Ramos (cell line): ENCODE data around the gene CLGN.
"Not testable (repeated sequence)": the region's sequence is repeated elsewhere in the genome, so short reads cannot be mapped to it uniquely, and the experiment has no call there.

ENCODE experiments used
- in situ Hi-C: fragments of 300-500 bp; cut with MboI; formaldehyde crosslinking; loops from one replicate; pipeline ENCODE4 v1.14.3; 2022; ENCODE audit warnings: low sequenced_read_pairs; ENCODE audit not compliant: unreplicated experiment

Gene CLGN

GRCh38 chr4:140427106-140427918, at the start of gene CLGN:
Gene CLGN, minus strand, starts transcription at chr4:140427648. Its CDS starts 14,570 bp downstream, at chr4:140413078.
- in situ Hi-C loops: no loop called here

DNA sequence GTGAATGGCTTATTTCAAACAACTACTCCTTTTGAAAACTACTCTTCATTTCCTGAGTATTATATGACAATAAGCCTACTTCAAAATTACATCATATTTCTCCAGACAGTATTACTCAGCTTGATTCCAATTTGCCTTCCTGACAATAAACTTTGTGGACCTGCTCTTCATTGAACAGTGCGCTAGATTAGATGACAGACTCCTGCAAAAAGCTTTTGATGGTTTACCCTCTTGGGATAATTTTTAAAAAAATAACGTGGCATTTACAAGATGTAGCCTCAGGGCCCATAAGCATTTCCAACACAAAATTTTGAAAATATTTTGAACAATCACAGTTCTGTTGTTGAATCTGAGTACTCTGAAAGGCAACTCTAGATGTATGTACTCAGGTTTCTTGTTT, 44.7 kb upstream of the CLGN start:
- in situ Hi-C loops: no loop called here

DNA sequence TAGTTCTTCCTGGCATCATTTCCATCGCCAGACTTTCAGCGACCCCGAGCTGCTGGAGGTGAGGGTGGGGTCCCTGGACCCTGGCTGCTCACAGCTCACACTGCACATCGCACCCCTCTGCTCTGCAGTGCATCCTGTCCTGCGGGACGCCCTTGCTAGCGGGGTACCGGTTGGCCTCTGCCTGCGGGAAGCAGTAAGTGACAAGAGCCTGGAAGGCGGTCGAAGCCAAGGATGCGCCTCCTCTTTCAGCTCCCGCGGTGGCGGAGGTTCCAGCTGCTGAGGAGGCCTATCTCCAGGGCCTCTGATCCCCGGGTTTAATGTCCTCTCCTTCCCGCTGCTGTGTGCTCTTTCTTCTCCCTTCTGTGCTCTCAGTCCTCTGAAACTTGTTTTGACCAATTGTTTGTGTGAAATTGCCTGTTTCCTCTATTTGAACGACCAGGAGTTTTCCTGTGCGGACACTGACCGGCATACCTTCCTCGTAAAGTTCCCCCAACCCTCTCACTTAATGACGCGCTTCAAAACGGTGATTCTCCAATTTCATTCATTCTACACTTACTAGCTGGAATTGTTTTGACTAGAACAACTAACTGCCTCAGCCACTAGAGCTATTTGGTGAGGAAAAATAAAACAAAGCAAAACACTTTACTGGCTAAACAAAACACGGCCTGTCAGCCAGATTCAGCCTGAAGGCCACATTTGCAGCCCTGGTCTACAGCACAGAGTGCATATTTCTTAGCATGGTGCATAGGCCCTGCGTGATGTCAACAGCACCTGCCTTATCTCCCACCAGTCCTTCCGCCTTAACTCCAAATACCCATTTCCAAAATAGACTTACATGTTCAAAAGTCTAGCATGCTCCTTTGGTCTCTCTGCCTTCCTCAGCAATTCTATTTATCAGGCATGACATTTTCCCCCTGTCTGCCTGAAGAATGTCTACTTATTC, 42.6 kb upstream of the CLGN start:
- in situ Hi-C loops: no loop called here

- in situ Hi-C loops: no loop called here
Observed at GRCh38 chr4:140466146-140466545, 38.7 kb upstream of the CLGN start.

DNA sequence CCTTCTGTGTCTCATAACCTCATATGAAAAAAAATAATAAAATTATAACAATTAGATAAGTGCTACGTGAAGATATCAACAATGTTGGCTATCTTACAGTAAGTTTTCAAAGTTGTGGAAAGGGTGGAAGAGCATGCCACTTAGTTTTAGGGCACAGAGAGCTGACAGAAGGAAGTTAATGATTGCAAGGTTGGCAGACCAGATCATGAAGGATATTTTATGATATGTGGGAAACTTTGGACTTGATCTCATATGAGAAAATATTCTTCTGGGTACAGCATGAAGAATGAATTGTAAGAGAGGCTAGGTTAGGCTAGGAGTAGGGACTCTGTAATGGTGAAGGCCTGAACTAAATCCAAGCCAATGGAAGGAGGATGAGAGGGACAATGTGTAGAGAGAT, 36.2 kb upstream of the CLGN start:
- in situ Hi-C loops: no loop called here

DNA sequence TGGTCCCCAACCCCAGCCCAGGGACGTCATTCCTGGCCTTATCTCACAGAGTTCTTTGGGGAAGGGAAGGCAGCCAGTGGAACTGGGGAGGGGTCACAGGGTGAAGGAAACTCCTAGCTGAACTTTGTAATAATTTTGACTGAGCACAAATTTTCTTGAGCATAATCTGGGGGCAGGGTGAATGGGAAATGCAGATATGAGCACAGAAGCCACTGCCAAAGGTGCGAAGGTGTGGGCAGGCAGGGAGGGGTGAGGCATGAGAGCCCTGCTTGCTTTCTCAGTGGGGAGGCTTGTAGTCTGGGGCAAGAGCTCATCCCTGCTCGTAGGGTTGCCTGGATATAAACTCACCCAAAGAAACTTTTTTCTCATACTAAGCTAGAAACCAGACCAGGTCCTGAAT, 35.7 kb upstream of the CLGN start:
- in situ Hi-C loops: no loop called here

DNA sequence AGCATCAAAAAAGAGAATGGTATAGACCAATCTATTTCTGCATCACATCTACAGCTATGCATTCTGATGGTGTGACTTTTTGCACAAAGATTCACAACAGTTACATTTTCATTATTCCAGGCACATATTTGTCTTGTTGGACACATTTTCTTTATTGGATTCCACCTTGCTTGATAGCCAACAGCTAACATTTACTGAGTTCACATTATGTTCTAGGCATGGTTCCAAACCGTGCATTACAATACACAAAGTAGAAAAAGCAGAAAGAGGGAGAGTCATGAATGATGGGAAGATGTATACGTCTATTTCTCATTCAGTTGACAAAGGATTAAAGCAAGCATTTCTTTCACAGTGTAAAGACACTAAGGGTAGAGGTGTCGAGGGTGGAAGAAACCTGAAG, 22.9 kb upstream of the CLGN start:
- in situ Hi-C loops: no loop called here

DNA sequence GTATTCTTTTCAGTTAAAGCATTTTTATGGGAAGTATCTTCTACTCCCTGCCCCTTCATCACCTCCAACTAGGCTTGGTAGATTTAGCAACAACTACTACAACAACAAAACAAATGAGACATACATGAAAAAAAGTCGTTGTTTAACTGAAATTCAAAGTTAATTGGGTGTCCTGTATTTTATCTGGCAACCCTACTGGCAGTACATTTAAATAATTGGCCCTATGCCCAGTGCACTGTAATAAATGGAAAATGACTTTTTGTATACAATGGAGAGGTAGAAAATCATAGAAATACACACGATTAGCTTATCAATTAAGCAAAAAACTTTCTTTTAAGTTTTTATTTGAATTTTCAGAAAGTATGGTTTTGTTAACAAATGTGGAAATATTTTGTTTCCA, 21.4 kb upstream of the CLGN start:
- in situ Hi-C loops: no loop called here

DNA sequence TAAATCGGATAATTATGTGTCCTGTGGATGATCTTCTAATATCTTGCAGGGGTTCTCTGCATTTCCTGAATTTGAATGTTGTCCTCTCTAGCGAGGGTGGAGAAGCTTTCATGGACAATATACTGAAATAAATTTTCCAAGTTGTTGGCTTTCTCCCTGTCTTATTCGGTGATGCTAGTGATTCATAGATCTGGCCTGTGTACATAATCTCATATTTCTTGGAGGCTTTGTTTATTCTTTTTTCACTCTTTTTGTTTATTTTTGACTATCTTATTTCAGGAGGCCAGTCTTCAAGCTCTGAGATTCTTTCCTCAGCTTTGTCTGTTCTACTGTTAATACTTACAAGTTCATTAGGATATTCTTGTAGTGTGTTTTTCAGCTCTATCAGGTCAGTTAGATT, 20.7 kb upstream of the CLGN start:
- in situ Hi-C loops: no loop called here

DNA sequence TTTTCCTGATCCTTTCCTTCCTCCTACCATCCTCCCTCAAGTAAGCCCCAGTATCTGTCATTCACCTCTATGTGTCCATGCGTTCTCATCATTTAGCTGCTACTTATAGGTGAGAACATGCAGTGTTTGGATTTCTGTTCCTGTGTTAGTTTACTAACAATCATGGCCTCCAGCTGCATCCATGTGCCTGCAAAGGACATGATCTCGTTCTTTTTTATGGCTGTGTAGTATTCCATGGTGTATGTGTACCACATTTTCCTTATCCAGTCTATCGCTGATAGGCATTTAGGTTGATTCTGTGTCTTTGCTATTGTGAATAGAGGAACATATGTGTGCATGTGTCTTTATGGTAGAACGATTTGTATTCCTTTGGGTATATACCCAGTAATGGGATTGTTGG, 16.9 kb upstream of the CLGN start:
- in situ Hi-C loops: not testable (repeated sequence)

DNA sequence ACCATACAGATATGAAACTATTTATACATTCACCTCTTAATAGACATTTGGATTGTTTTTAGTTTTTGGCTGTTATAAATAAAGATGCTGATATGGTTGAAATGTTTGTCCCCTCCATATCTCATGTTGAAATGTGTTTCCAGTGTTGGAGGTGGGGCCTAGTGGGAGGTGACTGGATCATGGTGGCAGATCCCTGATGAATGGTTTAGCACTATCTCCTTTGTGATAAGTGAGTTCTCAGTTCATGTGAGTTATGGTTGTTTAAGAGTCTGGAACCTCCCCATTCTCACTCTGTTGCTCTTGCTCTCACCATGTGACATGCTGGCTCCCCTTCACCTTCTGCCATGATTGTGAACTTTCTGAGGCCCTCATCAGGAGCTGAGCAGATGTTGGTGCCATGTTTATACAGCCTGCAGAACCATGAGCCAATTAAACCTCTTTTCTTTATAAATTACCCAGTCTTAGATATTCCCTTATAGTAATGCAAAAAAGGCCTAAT, 12.2 kb upstream of the CLGN start:
- in situ Hi-C loops: no loop called here

DNA sequence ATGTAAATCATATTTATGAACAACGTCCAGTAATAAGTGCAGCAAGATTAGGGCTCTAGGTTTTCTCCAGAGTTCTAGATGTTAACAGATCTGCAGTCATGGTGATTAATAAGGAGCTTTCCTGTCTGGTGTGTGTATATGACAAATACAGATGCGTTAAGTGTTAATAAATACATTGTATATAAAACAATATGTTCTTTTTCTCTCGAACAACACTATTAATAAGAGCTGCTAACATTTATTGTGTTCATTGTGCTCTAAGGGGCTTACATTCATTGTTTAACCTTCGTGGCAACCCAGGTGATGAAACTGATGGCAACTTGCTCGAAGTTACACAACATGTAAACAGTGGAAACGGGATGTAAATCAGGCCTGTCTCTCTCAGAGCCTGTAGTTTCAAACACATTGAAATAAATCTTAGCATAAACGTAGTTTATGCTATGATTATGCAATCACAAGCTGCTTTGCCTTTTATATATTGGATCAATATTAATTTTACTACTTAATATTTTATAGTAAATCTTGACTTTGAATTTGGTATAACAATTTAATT, 547 bp upstream of the CLGN start:
- in situ Hi-C loops: no loop called here

DNA sequence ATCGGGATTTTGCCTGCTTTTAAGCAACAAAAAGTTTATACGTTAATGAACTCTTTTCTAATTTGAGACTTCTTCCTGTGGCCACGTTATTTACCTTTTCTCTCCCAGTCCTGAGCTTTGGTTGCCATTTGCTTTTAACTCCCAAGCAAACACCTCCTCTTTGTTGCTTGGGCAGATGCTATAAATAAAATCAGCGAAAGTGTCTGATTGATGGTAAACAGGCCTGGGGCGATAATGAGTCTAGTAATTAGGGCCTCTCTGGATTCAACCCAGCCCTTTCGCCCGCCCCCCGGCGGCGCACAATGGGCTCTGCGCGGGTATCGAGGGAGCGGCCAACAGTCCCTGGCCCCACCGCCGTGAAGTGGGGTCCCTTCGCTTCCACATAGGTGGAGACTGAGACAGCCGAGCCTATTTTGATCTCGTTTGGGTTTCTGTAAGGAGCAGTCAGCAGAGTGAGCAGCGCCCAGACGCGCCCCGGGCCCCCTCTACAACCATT, 790 bp downstream of the CLGN start:
- in situ Hi-C loops: no loop called here

DNA sequence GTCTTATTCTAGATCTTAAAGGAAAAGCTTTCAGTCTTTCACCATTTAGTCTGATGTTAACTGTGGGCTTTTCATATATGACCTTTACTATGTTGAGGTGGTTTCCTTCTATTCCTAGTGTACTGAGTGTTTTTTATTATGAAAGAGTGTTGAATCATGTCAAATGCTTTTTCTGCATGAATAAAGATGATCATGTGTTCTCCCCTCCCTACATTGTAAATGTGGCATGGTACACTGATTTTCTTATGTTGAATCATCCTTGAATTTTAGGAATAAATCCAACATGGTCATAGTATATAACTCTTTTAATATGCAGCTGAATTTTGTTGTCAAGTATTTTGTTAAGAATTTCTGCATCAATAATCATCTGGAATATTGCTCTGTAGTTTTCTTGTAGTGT, 4.3 kb downstream of the CLGN start:
- in situ Hi-C loops: no loop called here

DNA sequence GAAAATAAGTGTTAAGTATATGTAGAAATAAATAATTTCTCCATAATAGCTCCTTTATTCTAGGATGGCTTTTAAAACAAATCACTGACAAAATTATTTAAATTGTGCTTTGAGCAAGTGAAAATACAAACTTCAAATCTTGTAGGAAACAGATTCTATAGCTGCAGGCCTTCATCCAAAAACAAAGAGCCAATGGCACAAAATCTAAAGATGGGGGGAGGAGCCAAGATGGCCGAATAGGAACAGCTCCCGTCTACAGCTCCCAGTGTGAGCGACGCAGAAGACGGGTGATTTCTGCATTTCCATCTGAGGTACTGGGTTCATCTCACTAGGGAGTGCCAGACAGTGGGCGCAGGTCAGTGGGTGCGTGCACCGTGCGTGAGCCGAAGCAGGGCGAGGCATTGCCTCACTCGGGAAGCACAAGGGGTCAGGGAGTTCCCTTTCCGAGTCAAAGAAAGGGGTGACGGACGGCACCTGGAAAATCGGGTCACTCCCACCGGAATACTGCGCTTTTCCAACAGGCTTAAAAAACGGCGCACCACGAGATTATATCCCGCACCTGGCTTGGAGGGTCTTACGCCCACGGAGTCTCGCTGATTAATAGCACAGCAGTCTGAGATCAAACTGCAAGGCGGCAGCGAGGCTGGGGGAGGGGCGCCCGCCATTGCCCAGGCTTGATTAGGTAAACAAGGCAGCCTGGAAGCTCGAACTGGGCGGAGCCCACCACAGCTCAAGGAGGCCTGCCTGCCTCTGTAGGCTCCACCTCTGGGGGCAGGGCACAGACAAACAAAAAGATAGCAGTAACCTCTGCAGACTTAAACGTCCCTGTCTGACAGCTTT, 14.1 kb downstream of the CLGN start:
- in situ Hi-C loops: not testable (repeated sequence)

DNA sequence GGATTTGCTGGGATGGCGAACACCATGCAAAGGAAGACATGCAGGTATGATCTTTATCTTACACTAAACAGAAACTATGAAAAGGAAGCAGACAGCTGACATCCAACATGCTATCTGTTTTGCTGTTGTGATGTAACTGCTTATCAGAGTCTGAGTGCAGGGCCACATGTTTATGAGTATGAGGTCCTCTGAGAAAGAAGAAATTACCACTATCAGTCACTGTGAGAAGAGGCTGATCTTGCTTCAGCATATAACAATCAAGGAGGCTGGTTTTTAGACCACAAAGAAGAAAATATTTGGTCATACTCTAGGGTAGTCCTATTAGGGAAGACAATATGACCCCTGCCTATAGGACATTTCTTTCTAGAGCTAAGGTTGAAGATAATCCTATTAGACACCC, 18.5 kb downstream of the CLGN start:
- in situ Hi-C loops: no loop called here

- in situ Hi-C loops: no loop called here
Observed at GRCh38 chr4:140406292-140406691, 21.2 kb downstream of the CLGN start.

DNA sequence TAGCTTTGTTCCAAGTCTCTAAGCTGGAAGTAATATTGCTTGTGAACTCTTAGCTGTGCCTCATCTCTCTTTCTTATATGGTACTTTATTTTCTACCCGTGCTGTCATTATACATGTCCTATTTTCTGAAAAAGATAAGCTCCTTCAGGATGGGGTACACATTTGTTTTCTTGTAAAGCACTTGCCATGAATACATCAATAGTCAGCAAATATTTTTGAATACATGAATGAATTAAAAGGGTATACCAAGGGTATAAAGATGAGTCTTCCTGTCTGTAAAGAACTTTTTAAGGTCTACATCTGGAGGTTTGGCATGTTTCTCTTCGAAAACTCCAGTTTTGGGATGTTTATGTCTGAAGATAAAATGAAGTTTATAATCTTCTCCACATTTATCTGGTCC, 27.3 kb downstream of the CLGN start:
- in situ Hi-C loops: no loop called here

- in situ Hi-C loops: no loop called here
Observed at GRCh38 chr4:140395668-140396067, 31.8 kb downstream of the CLGN start.

DNA sequence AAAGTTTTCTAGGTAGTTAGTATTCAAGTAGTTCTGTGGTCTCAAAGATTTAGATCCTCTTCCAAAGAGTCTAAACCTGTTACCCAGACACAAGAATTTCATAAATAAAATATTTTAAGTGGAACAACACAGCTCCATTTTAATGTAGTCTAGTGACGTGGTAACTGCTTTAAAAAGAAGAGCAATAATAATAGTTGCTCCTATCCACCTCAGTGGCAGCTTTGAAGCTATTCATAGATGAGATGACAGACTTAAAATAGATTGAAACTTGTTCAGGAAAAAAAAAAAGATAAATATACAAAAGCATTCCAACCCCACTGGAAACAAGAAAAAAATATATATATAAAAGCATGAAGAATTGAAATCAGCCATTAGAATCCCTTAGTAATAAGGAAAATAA, 39.4 kb downstream of the CLGN start:
- in situ Hi-C loops: no loop called here
